ENCODE measurements around the gene ANTXR2.

The ANTXR2 gene

DNA sequence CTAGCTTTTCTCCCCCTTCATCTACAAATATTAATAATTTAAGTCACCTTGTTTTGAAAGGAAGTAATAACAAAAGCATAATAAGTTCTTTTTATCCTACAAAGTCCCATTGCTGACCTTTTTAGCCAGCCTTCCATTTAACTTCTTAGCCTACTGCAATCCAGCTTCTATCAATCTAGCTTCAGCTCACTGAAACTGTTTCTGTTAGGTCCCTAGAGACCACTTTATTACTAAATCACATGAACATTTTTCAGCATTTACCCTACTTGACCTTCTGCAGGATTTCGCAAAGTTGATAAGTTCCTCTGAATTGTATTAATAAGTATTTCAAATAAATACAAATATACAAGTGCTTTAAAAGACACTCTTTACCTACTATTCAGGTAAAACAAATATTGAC lies 186.5 kb downstream of the ANTXR2 start:
- peak; percentile 5 to 10 for DNase-seq (ENCODE audit: low read depth in 2 of 2)
- H3K4me3 ChIP-seq (replicated peaks in 1 of 2; ENCODE audit: low read depth in 2 of 2, low read length in 2 of 2): no peak overlapping the region
- TF ChIP-seq, protein P1, sequence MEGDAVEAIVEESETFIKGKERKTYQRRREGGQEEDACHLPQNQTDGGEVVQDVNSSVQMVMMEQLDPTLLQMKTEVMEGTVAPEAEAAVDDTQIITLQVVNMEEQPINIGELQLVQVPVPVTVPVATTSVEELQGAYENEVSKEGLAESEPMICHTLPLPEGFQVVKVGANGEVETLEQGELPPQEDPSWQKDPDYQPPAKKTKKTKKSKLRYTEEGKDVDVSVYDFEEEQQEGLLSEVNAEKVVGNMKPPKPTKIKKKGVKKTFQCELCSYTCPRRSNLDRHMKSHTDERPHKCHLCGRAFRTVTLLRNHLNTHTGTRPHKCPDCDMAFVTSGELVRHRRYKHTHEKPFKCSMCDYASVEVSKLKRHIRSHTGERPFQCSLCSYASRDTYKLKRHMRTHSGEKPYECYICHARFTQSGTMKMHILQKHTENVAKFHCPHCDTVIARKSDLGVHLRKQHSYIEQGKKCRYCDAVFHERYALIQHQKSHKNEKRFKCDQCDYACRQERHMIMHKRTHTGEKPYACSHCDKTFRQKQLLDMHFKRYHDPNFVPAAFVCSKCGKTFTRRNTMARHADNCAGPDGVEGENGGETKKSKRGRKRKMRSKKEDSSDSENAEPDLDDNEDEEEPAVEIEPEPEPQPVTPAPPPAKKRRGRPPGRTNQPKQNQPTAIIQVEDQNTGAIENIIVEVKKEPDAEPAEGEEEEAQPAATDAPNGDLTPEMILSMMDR (IDR thresholded peaks at IDR 0.05; ENCODE audit: low read depth, low read length): no peak

- no peak overlapping the region for H3K4me3 ChIP-seq (replicated peaks in 1 of 2; ENCODE audit: low read depth in 2 of 2, low read length in 2 of 2)
- no peak for DNase-seq (ENCODE audit: low read depth in 2 of 2)
- TF ChIP-seq, protein P1 (IDR thresholded peaks at IDR 0.05; ENCODE audit: low read depth, low read length): no peak
These were observed 187.0 kb downstream of the ANTXR2 start for GRCh38 chr4:79886021-79886420.

DNA sequence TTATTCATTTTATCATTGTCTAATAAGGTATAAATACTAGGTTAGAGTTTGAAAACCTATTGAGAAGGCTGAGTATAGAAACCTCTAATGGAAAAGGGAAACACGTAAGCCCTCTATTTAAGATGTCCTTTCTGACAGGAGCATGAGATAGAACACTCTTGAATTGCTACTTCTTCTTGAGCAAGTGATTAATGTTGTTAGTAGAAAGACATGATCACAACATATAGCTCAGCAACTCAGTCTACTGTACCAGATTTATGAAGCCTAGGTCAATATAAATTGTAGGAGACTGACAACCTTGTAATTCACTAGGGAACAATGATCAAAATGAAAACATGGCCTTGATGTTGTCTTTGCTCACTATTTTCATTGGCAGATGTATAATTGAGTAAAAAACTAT lies 189.7 kb downstream of the ANTXR2 start:
- TF ChIP-seq, protein P1 (IDR thresholded peaks at IDR 0.05; ENCODE audit: low read depth, low read length): no peak
- no peak for DNase-seq (ENCODE audit: low read depth in 2 of 2)
- H3K4me3 ChIP-seq (replicated peaks in 1 of 2; ENCODE audit: low read depth in 2 of 2, low read length in 2 of 2): no peak overlapping the region

- TF ChIP-seq, protein P1 (IDR thresholded peaks at IDR 0.05; ENCODE audit: low read depth, low read length): no peak
- DNase-seq (ENCODE audit: low read depth in 2 of 2): no peak
- no peak overlapping the region for H3K4me3 ChIP-seq (replicated peaks in 1 of 2; ENCODE audit: low read depth in 2 of 2, low read length in 2 of 2)
These were observed 190.2 kb downstream of the ANTXR2 start for GRCh38 chr4:79882806-79883205.

DNA sequence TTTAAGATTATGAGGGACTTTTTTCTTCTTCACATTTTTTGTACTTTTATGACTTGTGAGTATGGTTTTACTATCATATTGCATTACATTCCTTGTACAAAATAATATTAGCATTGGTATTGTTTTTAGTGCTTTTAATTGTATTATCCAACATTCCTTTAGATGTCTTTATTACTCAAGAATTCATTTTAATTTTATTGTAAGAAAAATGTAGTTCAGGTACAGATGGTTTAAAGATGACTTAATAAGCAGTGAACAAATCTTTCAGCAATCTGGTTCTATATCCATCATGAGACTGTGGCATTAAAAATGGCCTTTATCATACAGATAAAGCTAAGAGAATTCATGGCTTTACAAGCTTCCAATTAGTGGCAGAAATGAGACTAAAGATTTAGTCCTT lies 191.6 kb downstream of the ANTXR2 start:
- TF ChIP-seq, protein P1 (IDR thresholded peaks at IDR 0.05; ENCODE audit: low read depth, low read length): no peak
- H3K4me3 ChIP-seq (replicated peaks in 1 of 2; ENCODE audit: low read depth in 2 of 2, low read length in 2 of 2): no peak overlapping the region
- no peak for DNase-seq (ENCODE audit: low read depth in 2 of 2)

- H3K4me3 ChIP-seq (replicated peaks in 1 of 2; ENCODE audit: low read depth in 2 of 2, low read length in 2 of 2): no peak overlapping the region
- no peak for DNase-seq (ENCODE audit: low read depth in 2 of 2)
- TF ChIP-seq, protein P1 (IDR thresholded peaks at IDR 0.05; ENCODE audit: low read depth, low read length): no peak
These were observed 195.5 kb downstream of the ANTXR2 start for GRCh38 chr4:79877511-79877910.

DNA sequence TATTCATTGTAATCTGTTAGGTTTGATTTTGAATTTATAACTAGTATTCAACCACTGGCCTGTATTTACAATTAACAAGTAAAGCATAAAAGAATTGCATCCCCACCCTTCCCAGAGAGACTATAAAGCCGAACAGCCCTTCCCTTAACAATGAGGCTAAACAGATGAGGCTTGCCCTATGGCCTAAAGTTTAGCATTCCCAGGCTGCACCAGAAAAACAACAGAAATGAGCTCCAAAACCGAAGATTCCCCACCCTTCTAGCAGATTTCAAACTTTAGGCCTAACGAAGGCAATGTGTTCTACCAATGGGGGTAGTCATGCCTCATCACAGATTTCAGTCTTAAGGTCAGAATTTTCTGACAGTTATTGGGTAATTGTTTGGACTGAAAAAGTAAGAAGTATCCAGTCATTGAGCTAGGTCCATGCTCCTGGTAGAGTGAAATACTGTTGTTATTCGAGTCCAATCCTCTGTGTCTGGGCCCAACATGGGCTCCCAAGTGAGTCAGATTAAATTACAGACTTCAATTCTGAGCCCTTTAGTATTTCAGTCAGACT lies 197.6 kb downstream of the ANTXR2 start:
- DNase-seq (ENCODE audit: low read depth in 2 of 2): no peak

More for the DNA sequence above, 197.6 kb downstream of the ANTXR2 start:
- TF ChIP-seq, protein P1 (IDR thresholded peaks at IDR 0.05; ENCODE audit: low read depth, low read length): no peak
- no peak overlapping the region for H3K4me3 ChIP-seq (replicated peaks in 1 of 2; ENCODE audit: low read depth in 2 of 2, low read length in 2 of 2)

Measured in cardiac fibroblast (primary cell).